Activated T-helper 2 cell treated with anti-CD3 and anti-CD28 coated beads, Interferon-gamma antibody, Interleukin-2, Interleukin-4, amounts not matched to agents 10 μg/mL and 5 μg/mL and 100 μg/mL, durations not matched to agents 14 hours and 24 hours and 36 hours (primary cell): ENCODE measurements around the gene NACAD. TPM values are rescaled to one million over a fixed set of nuclear protein-coding genes. Genes with fewer than 3 reads are reported as not detected.

ENCODE experiments used
- DNase-seq: peaks from one replicate; pipeline ENCODE4 v3.0.0; 2021; ENCODE audit warnings: low spot score
- H3K27ac Mint-ChIP-seq: one replicate; pipeline ENCODE4 v1.8.0; 2021; ENCODE audit warnings: mixed read lengths
- H3K27me3 Mint-ChIP-seq: one replicate; pipeline ENCODE4 v1.8.0; 2021; ENCODE audit warnings: low read depth, mixed read lengths
- H3K36me3 Mint-ChIP-seq: one replicate; pipeline ENCODE4 v1.8.0; 2021; ENCODE audit warnings: low read depth, mixed read lengths
- H3K4me1 Mint-ChIP-seq: one replicate; pipeline ENCODE4 v1.8.0; 2021; ENCODE audit warnings: low read depth, mixed read lengths
- H3K4me3 Mint-ChIP-seq: one replicate; pipeline ENCODE4 v1.8.0; 2021; ENCODE audit warnings: low read depth, mild to moderate bottlenecking, moderate library complexity, mixed read lengths
- H3K9me3 Mint-ChIP-seq: one replicate; pipeline ENCODE4 v1.8.0; 2021; ENCODE audit warnings: mixed read lengths
- intact Hi-C: fragments of 100-400 bp; cut with micrococcal nuclease; formaldehyde crosslinking; loops from one replicate; pipeline ENCODE4 v1.15.1; 2023
- total RNA-seq: library from RNA; stranded (reverse); gene quantifications from 2 replicates; pipeline ENCODE4 v1.2.3, GENCODE V29; 2022

The NACAD gene
- total RNA-seq, 1 donor from 2014 or later, result 0.52 TPM

DNA sequence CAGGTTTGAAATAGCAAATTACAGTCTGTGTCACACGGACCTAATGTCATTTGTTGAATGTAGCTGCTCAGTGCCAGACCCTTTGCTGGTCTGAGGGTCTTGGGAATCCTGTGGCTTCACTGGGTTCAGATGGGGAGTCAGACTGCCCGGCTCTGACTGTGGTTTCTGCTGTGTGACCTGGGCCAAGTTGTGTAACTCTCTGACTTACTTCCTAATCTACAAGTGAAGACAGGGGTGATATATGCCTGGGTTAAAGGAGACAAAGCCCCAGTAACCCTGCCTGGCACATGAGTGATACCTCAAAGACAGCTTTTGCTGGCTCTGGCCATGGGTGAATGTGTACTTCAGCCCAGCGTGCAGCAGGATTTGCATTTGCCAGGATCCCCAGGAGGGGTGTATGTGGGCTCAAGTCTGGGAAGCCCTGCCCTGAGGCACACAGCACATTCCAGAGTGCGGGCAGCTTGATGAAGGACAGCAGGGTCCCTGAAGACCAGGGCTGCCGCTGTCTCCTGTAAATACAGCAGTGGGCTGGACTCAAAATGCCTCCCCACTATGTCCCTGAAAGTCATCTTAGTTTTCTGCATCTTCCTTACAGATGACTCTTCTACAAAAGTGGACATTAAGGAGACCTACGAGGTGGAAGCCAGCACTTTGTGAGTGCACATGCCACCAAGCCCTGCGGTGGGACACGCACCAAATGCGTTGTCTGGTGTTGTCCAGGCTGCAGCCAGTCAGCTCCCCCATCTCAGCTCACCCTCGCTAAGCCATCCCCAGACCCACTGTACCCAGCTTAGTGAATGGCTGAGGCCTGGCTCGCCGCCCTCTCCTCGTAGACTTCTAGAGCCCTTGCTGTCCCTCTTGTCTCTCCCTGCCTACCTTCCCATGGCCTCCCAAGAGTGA lies 16.4 kb downstream of the NACAD start:
- Mint-ChIP-seq H3K4me3 (no peak overlapping the region), H3K27ac (no peak overlapping the region), H3K4me1 (peaks cover 2% of the 10 kb centered on the region), H3K9me3 (no peaks in the 10 kb centered on the region), H3K27me3 (no peaks in the 10 kb centered on the region), H3K36me3 (peaks cover 63% of the 10 kb centered on the region)
- no peak for DNase-seq
- intact Hi-C loops, result no loop called here

DNA sequence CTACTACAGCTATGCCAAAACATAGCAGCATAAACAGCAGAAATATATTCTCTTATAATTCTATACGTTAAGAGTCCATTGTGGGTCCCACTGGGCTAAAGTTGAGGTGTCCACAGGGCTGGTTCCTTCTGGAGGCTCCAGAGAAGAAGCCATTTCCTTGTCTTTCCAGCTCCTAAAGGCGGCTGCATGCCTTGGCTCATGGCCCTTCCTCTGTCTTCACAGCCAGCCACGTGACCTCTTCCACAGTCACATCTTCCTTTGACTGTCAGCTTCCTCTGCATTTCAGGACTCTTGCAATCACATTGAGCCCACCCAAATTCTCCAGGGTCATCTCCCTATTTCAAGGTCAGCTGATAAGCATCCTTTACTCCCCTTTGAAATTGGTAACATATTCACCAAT lies 17.2 kb downstream of the NACAD start:
- intact Hi-C loops, result no loop called here
- Mint-ChIP-seq H3K27me3 (no peaks in the 10 kb centered on the region), H3K9me3 (no peaks in the 10 kb centered on the region), H3K4me3 (no peak overlapping the region), H3K4me1 (peaks cover 2% of the 10 kb centered on the region), H3K36me3 (peaks cover 65% of the 10 kb centered on the region), H3K27ac (no peak overlapping the region)
- DNase-seq, result no peak

DNA sequence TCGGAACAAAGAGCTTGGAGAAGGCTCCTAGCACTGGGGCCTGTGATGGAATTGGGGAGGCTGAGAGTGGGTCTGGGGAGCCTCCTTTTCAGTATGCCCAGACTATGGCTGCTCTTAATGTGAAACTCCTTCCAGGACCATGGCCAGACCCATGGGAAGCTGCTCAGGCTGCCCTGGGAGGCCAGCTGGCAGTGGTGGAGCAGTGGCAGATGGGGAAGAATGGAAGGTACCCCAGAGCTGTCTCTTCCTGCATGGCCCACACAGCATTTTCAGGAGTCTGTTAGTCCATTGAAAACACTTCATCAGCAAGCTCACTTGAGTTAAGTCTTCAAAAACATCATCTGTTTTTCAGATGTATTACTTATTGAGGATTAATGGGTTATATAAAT lies 18.5 kb downstream of the NACAD start:
- Mint-ChIP-seq H3K27ac (no peak overlapping the region), H3K36me3 (peaks cover 70% of the 10 kb centered on the region), H3K27me3 (no peaks in the 10 kb centered on the region), H3K4me1 (peaks cover 8% of the 10 kb centered on the region), H3K9me3 (no peaks in the 10 kb centered on the region), H3K4me3 (no peak overlapping the region)
- no peak for DNase-seq
- intact Hi-C loops, result no loop called here

DNA sequence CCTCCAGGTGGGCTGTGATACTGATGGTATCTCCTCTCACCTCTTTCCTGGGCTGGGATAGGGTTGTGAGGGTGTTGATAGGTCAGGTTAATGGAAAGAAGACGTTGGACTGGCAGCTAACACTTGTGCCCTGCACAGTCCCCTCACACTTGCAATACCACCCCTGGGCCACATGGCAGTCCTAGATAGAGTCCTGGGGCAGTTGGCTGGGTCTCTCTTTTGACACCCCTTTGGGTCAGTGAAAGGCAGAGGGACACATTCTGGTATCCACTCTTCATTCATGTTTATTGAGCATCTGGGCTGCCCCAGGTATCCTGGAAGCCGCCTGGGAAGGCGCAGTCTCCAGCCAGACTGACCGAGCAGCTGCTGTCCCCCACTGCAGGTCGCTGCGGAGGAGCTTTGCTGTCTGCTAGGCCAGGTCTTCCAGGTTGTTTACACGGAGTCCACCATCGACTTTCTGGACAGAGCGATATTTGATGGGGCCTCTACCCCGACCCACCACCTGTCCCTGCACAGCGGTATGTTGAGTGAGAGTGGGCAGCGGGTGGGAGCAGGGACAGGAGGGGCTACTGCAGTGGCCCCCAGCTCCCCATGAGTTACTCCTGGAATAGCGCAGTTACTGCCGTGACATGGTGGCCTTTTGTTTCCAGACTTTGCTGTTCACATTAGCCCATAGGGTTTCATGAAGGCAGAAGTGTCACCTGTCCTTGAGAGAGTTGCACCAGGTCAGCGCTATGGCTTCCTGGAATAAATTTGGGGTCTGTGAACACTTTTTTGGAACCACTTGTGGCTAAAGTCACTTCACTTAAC lies 19.1 kb downstream of the NACAD start:
- Mint-ChIP-seq H3K36me3 (peaks cover 71% of the 10 kb centered on the region), H3K4me1 (peaks cover 8% of the 10 kb centered on the region), H3K27me3 (no peaks in the 10 kb centered on the region), H3K4me3 (no peak overlapping the region), H3K9me3 (no peaks in the 10 kb centered on the region), H3K27ac (peak overlapping the region; percentile 42)
- DNase-seq, result no peak
- intact Hi-C loops, result no loop called here

DNA sequence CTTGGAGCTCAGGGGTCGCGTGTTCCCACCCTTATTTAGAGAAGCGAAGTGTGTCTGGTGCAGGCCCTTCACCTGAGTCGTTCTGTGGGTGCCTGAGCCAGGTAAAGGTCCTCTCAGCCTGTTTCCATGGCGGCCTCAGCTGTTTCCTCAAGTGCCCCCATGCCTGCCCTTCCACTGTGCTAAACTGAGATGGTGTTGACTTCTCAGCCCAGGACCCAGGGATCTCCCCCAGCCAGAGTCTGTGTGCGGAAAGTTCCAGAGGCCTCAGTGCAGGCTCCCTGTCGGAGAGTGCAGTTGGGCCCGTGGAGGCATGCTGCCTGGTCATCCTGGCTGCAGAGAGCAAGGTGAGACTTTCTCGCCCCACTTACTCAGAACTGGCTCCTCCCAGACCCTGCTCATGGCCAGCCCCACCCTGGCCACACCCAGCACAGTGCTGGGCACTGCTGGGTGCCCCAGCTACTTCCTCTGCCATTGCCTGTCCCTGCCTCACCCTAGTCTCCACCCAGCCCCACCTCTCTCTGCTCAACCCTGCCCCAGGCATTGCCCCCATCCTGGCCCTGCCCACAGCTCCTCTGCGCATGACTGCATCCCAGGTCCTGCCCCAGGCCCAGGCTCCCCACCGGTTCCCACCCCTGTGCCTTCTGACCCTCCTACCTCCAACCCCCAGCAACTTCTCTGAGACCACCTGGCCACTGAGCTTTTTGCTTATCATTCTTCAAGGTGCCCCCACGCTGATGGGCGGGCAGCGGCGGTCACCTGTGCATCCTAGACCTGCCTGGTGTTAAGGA lies 20.3 kb downstream of the NACAD start:
- Mint-ChIP-seq H3K4me3 (no peak overlapping the region), H3K36me3 (peaks cover 72% of the 10 kb centered on the region), H3K4me1 (peaks cover 12% of the 10 kb centered on the region), H3K27ac (peak overlapping the region; percentile 6), H3K27me3 (no peaks in the 10 kb centered on the region), H3K9me3 (no peaks in the 10 kb centered on the region)
- no peak for DNase-seq
- intact Hi-C loops, result no loop called here

DNA sequence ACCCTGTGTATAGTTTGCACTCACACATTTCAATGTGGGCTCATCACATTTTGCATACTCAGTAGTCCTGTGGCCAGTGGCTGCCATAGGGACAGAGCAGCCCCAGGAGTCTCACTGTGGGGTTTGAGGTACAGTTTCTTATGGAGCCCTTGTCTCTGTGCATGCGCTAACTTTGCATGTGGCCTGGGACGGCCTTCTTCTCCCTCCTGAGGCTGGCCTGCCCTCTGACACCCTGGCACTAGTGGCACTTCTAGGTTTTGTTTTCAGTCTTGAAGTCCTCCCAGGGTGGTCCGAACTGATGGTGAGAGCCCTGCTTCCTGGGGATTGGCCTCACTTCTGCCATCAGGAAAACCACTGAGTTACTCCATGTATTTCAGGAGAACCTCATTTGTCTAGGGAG lies 21.2 kb downstream of the NACAD start:
- Mint-ChIP-seq H3K27ac (no peak overlapping the region), H3K27me3 (no peaks in the 10 kb centered on the region), H3K9me3 (no peaks in the 10 kb centered on the region), H3K36me3 (peaks cover 69% of the 10 kb centered on the region), H3K4me3 (no peak overlapping the region), H3K4me1 (peaks cover 12% of the 10 kb centered on the region)
- no peak for DNase-seq
- intact Hi-C loops, result no loop called here

DNA sequence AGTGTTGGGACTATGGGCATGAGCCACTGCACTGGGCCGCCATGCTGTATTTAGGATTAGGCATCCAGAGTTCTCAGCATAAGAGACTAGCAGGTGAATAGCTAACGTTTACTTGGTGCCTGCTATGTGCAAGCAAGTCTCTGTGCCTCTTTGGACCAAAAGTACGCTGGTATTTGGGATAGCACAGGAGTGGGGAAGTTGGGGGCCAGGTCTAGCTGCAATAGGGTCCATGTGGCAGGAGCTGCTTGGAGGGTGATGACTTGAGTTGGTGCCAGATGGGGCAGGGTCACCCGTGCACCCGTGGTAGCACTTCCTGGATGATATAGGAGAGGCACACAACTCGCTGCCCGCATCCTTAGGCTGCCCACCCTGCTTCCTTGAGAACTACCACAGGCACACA lies 22.4 kb downstream of the NACAD start:
- DNase-seq, result no peak
- H3K27me3 Mint-ChIP-seq, result no peaks in the 10 kb centered on the region
- no peak overlapping the region for H3K27ac Mint-ChIP-seq
- no peaks in the 10 kb centered on the region for H3K9me3 Mint-ChIP-seq
- peaks cover 70% of the 10 kb centered on the region for H3K36me3 Mint-ChIP-seq
- peaks cover 21% of the 10 kb centered on the region for H3K4me1 Mint-ChIP-seq
- intact Hi-C loops, result no loop called here
- no peak overlapping the region for H3K4me3 Mint-ChIP-seq

DNA sequence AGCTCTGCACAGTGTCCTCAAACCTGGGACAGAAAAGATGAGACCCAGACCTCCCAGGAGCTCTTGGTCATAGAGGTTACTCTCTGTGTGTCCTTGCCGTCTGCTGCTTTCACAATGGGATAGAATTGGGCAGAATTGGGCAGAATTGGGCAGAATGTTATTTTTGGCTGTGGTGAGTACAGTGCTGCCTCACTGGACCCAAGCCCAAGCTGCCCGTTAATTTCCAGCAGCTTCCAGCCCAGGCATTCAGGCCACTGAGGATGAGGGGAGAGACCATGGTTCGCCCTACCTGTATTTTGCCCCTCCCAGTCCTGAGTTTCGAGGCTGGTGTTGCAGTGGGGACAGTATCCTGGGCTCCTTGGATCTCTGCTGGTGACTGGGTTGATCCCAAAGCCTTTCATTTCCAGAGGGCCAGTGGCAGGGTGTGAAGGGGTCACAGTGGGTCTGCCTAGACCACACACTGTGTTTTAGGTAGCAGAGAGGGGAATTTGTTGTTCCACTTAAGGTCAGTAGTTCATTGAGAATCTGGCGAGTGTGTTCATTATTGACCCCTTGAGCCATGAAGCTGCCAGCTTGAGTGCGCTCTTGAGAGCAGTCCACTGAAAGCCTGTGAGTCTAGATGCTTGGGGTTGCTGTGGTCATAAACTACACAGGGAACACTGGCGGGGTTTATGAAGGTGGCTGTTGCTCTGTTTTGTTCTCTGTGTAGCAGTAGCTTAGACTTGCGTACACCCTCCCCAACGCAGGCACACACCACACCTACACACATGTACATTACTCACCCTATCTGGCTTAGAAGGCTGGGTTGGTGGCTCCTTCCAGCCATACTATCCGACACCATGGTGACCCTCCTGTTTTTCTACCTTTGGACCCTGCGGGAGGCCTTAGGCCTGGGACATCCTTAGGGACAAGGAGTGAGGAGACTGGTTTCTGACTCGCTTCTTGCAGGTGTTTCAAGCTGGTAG lies 23.5 kb downstream of the NACAD start:
- peaks cover 77% of the 10 kb centered on the region for H3K36me3 Mint-ChIP-seq
- no peaks in the 10 kb centered on the region for H3K27me3 Mint-ChIP-seq
- peaks cover 31% of the 10 kb centered on the region for H3K4me1 Mint-ChIP-seq
- no peak for DNase-seq
- peak overlapping the region; percentile 3 for H3K27ac Mint-ChIP-seq
- H3K4me3 Mint-ChIP-seq, result no peak overlapping the region
- intact Hi-C loops, result no loop called here
- no peaks in the 10 kb centered on the region for H3K9me3 Mint-ChIP-seq

DNA sequence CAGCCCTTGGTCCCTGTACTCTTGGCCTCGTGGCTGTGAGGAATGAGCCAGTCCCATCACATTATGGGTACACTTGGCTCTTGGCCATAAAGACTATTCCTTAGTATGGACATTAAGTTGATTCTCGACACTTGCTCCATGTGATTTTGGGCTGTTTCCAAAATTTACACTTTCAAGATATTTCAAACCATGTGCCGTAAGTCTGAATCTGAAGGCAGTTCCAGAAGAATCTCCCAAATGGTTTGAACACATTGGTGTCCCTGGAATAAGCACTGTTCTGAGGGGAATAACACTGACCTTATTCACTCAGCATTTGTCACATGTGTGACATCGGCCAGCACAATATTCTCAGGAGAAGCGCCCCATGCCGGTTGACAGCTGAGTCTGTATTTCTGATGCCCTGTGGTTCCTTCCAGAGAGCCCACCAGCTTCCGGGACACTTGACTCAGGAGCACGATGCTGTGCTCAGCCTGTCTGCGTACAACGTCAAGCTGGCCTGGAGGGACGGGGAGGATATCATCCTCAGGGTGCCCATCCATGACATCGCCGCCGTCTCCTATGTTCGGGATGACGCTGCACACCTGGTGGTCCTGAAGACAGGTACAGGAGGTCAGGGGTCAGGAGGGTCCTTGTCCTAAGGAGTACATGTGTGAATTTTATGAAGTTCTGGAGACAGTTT lies 24.6 kb downstream of the NACAD start:
- intact Hi-C loops, result no loop called here
- Mint-ChIP-seq H3K27ac (peak overlapping the region; percentile 5), H3K36me3 (peaks cover 76% of the 10 kb centered on the region), H3K9me3 (no peaks in the 10 kb centered on the region), H3K4me1 (peaks cover 36% of the 10 kb centered on the region), H3K27me3 (no peaks in the 10 kb centered on the region), H3K4me3 (no peak overlapping the region)
- no peak for DNase-seq

DNA sequence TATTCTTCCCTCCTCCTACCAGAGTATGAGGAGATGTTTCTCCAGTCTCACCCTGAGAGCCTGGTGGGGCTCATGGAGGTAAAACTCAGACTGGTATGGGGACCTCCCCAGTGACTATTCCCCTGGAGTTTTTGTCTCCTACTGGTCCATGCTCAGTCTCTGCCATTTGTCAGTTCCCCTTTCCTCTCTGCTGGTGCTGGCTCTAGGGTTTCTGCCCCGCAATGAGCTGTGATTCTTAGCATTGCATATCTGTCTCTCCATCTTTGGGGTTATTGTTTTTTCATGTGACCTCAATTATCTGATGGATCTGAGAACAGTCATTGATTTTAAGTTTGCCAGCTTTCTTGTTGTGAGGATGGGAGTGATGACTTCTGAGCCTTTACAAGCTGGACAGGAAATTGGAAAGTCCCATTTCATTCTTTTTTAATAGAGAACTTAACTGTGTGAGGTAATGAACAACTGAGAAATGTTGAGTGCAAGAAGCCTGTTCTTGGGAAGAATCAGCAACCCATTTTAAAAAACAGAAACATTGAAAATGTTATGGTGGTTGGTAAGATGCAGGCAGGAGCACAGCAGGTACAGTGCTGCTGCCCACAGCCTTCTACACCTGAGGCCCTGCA lies 26.9 kb downstream of the NACAD start:
- Mint-ChIP-seq H3K4me3 (no peak overlapping the region), H3K27ac (peak overlapping the region; percentile 72), H3K9me3 (no peaks in the 10 kb centered on the region), H3K27me3 (no peaks in the 10 kb centered on the region), H3K36me3 (peaks cover 76% of the 10 kb centered on the region), H3K4me1 (peaks cover 46% of the 10 kb centered on the region)
- intact Hi-C loops, result no loop called here
- DNase-seq, result no peak

DNA sequence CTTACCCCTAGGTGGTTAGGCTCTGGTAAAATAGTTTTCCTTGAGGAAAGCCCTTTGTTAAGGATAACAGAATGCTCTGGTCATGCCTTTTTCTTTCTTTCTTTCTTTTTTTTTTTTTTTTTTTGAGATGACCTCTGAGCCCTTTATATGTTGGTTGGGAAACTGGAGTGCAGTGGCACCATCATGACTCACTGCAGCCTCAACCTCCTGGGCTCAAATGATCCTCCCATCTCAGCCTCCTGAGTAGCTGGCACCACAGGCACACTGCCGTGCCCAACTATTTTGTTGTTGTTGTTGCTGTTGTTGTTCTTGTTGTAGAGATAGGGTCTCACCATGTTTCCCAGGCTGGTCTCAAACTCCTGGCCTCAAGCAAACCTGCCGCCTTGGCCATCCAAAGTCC lies 27.4 kb downstream of the NACAD start:
- no peak for DNase-seq
- Mint-ChIP-seq H3K36me3 (peaks cover 76% of the 10 kb centered on the region), H3K27ac (peak overlapping the region; percentile 72), H3K4me3 (no peak overlapping the region), H3K9me3 (no peaks in the 10 kb centered on the region), H3K4me1 (peaks cover 46% of the 10 kb centered on the region), H3K27me3 (no peaks in the 10 kb centered on the region)
- intact Hi-C loops, result no loop called here
